Activated T-cell treated with anti-CD3 and anti-CD28 coated beads, Interleukin-2, amount 50 U/mL, for 1 hour (primary cell): ENCODE data around the gene KCTD21.

Experiments used
- DNase-seq: peaks from one replicate; pipeline ENCODE4 v3.0.0-alpha.2; 2020

The KCTD21 gene

GRCh38 chr11:78138694-78139421 is 49.6 kb downstream of the KCTD21 start:
- DNase-seq = no peak

DNA sequence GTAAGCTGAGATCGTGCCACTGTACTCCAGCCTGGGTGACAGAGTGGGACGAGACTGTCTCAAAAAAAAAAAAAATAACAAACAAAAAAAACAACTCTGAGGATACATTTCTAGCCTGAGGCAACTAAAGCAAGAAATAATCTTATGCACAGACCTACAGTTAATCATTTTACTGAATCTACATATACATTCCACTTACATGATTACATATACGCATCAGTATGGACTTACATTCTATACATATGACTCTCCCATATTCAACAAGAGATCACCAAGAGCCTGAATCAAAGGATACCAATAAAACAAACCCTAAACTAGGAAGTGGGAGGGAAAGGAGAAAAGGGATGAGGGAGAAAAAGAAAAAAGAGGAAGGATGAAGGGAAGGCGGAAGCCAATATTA is 50.1 kb downstream of the KCTD21 start:
- no peak for DNase-seq

GRCh38 chr11:78132475-78132874 is 56.0 kb downstream of the KCTD21 start:
- no peak for DNase-seq

DNA sequence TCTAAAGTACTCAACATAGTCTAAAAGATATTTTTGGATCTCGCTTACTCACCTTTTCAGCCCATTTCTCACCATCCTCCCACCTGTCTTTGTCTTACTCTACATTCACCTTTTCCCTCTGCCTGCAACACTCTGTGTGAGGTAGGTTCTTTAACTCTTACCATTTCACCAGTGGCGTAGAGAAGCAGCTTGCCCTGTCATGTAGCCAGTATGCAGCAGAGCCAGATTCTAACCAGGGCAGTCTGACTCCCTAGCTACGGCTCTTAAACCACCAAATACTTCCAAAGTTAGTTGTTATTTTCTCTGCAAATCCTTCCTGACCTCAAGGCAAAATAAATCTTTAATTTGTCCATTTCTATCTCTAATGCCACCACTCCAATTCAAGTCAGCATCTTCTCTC is 56.5 kb downstream of the KCTD21 start:
- DNase-seq = no peak

DNA sequence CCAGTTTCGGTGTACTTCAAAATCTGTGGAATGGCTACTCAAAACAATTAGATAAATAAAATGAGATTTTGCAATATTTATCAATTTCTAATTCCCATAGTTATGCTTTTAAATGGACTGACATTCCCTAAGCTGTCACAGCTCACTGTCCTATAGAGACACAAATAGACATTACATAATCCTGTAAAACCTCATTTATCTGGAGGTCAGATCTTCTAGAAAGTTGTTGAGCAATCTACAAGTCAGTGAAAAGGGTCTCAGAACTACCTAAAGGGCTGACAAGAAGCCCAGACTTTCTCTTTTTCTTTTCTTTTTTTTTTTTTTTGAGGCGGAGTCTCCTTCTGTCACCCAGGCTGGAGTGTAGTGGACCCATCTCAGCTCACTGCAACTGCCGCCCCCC is 61.0 kb downstream of the KCTD21 start:
- DNase-seq = no peak
